Measurements from ENCODE around the gene ADGRL2. TPM values are rescaled to one million over a fixed set of nuclear protein-coding genes. Genes with fewer than 3 reads are reported as not detected.

Gene ADGRL2
- total RNA-seq, 2 experiments from 2014 or later, result not detected

DNA sequence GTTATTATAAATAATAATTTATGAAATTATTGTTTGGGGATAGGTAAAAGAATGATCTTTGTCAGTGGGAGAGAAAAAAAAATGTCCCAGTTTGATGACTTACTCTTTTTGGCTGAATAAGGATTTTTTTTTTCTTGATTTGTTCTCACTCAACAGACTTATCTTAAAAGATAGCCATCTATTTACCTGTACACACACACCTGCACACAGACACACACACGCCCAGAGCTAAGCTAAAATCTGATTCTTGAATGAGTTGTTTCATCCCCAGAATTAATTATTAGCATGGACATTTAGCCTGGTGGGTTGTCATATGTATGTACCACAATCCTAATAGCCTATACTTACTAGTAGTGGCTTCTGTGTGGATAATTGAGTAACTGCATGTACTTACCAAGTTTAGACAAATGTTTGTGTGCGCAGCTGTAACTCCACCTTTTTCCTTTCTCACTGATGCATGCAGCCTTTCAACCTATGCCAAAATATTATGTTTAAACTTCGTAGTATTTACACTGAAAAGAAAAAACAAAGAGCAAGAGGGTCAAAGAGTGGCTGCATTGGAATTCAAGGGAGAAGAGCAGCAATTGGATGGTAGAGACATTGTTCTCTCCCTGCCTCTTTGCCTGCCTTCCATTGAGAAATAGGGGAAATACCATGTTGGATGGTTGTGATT is 174.3 kb downstream of the ADGRL2 start:
- no peak overlapping the region for H3K4me3 Mint-ChIP-seq
- H3K27me3 Mint-ChIP-seq, result no peaks in the 10 kb centered on the region
- no peak overlapping the region for H3K27ac Mint-ChIP-seq
- H3K4me1 Mint-ChIP-seq, result no peaks in the 10 kb centered on the region
- ATAC-seq, result no peak
- intact Hi-C loops (cut with DNase I, micrococcal nuclease), result no loop called here
- no peaks in the 10 kb centered on the region for H3K9me3 Mint-ChIP-seq (ENCODE audit: low read depth)
- POLR2A ChIA-PET, result no interaction called here
- CTCF ChIA-PET, result no interaction called here
- no peak for DNase-seq
- H3K36me3 Mint-ChIP-seq (ENCODE audit: low read depth), result no peaks in the 10 kb centered on the region

DNA sequence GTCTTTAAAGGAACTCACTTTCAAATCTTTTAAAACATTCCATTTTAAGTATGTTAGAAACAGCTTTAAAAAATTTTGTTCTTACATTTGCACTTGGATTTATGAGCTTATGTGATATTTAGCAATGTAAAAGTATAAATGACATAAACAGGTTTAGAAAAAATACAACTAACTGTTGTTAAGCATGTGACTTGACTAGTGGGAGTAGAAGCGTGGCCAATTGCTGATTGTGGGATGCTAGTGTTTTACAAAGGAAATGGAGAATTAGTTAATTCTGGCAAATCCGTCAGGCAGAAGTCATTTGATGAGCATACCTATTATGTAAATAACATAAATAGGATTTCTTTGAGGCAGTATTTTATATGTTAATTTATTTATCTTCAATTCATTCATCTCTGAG is 175.8 kb downstream of the ADGRL2 start:
- Mint-ChIP-seq H3K27ac (no peak overlapping the region), H3K36me3 (ENCODE audit: low read depth) (no peaks in the 10 kb centered on the region), H3K27me3 (no peaks in the 10 kb centered on the region), H3K4me3 (no peak overlapping the region), H3K4me1 (no peaks in the 10 kb centered on the region), H3K9me3 (ENCODE audit: low read depth) (no peaks in the 10 kb centered on the region)
- POLR2A ChIA-PET, result no interaction called here
- no peak for DNase-seq
- ATAC-seq, result no peak
- intact Hi-C loops (cut with DNase I, micrococcal nuclease), result no loop called here
- CTCF ChIA-PET, result no interaction called here

DNA sequence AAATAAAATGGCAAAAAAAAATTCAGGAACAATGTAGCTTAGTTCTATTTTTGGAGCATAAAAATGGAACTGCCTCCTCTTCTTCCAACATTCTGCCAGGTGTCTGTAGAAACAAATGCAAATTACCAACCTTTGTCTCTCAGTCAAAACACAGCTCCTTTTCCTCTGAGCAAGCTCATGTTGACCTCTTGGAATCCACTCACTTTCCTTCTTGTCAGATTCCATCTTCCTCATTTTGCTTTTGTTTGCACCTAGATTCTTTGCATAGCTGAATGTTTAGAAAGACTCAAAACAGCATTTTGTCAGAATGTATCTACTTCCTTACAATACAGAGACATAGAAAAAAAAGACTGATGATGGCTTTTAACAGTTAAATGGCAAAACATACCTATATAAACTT is 178.2 kb downstream of the ADGRL2 start:
- POLR2A ChIA-PET, result no interaction called here
- intact Hi-C loops (cut with DNase I, micrococcal nuclease), result no loop called here
- H3K27me3 Mint-ChIP-seq, result no peaks in the 10 kb centered on the region
- H3K4me3 Mint-ChIP-seq, result no peak overlapping the region
- no peak overlapping the region for H3K27ac Mint-ChIP-seq
- H3K36me3 Mint-ChIP-seq (ENCODE audit: low read depth), result no peaks in the 10 kb centered on the region
- no peaks in the 10 kb centered on the region for H3K9me3 Mint-ChIP-seq (ENCODE audit: low read depth)
- CTCF ChIA-PET, result interaction anchor here (1.3 kb wide), 1 partner anchor 12 kb away, joined by 3 read pairs; no protein-coding TSS in a partner anchor
- H3K4me1 Mint-ChIP-seq, result no peaks in the 10 kb centered on the region
- ATAC-seq (no peak), DNase-seq (no peak)

DNA sequence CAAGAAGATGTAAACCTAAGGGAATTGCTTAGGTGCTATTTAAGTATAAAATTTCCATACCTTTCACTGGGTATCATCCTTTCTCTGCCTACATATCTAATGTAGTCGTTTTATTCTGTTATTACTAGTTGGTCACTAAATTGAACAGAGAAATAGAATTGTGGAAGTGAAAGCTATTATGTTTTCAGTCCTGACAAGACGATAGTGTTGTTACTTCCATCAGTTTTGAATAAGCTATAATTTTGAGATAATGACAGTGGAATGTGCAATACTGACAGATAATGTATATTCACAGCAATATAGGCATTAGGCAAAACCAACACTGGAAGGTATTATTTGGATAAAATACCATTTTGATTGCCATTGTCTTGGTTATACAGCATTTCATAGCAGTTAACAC is 181.8 kb downstream of the ADGRL2 start:
- Mint-ChIP-seq H3K4me3 (no peak overlapping the region), H3K36me3 (ENCODE audit: low read depth) (no peaks in the 10 kb centered on the region), H3K9me3 (ENCODE audit: low read depth) (no peaks in the 10 kb centered on the region), H3K4me1 (no peaks in the 10 kb centered on the region), H3K27me3 (no peaks in the 10 kb centered on the region), H3K27ac (no peak overlapping the region)
- intact Hi-C loops (cut with DNase I, micrococcal nuclease), result no loop called here
- DNase-seq (no peak), ATAC-seq (no peak)
- CTCF ChIA-PET, result no interaction called here
- POLR2A ChIA-PET, result no interaction called here

DNA sequence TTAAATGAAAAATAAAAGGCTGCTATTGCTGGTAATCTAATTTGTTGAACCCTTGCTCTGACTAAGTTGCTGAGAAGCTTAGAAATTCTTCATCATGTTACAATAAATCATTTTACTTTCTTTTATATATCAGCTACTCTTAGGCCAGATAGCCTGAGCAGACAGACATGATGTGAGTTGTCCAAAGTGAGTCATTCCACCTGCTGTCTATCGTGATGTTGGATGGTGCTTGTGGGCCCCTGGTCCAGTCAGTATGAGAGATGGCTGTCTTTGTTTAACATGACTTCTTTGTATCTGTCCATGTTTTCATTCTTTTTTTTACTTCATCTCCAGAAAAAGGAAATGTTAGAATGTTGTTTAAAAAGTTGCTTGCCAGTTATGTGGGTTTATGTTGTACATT is 188.8 kb downstream of the ADGRL2 start:
- intact Hi-C loops (cut with DNase I, micrococcal nuclease), result no loop called here
- POLR2A ChIA-PET, result no interaction called here
- Mint-ChIP-seq H3K27me3 (no peaks in the 10 kb centered on the region), H3K36me3 (ENCODE audit: low read depth) (no peaks in the 10 kb centered on the region), H3K4me3 (no peak overlapping the region), H3K4me1 (no peaks in the 10 kb centered on the region), H3K9me3 (ENCODE audit: low read depth) (no peaks in the 10 kb centered on the region), H3K27ac (no peak overlapping the region)
- DNase-seq (no peak), ATAC-seq (no peak)
- CTCF ChIA-PET, result no interaction called here

DNA sequence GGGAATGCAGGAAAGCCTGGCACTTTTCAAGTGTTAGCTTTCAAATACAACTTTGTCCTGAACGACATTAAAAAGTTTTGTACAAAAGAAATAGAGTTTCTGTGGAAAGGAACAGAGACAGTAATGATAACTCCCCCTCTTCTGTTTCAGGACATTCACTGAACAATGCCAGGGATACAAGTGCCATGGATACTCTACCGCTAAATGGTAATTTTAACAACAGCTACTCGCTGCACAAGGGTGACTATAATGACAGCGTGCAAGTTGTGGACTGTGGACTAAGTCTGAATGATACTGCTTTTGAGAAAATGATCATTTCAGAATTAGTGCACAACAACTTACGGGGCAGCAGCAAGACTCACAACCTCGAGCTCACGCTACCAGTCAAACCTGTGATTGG is 189.5 kb downstream of the ADGRL2 start:
- POLR2A ChIA-PET, result no interaction called here
- Mint-ChIP-seq H3K36me3 (ENCODE audit: low read depth) (no peaks in the 10 kb centered on the region), H3K27me3 (no peaks in the 10 kb centered on the region), H3K27ac (no peak overlapping the region), H3K9me3 (ENCODE audit: low read depth) (no peaks in the 10 kb centered on the region), H3K4me3 (no peak overlapping the region), H3K4me1 (no peaks in the 10 kb centered on the region)
- DNase-seq (no peak), ATAC-seq (no peak)
- CTCF ChIA-PET, result no interaction called here
- intact Hi-C loops (cut with DNase I, micrococcal nuclease), result no loop called here

DNA sequence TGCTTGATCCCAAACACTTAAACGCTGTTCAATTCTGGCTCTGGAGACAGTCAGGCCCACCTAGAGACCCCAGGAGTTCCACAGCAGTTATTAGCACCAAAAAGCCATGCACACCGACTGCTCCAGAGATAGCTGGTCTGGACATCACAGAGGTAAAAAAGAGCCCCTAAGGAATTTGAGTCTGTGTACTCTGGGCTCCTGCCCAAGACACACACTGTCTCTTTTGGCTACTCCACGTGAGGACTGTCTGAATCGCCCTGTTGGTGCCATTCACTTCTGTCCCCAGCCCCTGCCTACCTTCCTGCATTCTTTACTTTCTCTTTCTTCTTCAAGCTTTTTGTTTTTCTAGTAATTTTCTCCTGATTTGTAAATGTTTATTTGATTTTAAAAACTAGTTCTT is 197.4 kb downstream of the ADGRL2 start:
- DNase-seq (no peak), ATAC-seq (no peak)
- H3K27ac Mint-ChIP-seq, result no peak overlapping the region

DNA sequence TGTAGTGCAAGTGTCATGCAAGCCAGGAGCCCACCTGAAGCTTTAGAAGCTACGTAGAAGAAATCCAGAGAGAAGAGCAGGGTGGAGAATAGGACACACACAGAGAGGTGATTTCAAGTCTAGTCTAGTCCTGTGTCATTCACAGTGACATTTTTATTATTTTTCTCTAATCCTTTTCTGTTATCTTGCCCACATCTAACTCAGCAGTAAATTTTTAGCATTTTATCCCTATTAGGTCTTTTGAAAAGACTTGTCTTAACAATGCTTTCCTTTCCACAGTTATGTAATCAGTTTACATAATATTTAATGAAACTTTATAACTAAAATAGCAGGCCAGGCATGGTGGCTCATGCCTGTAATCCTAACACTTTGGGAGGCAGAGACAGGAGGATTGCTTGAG is 198.6 kb downstream of the ADGRL2 start:
- no peaks in the 10 kb centered on the region for H3K36me3 Mint-ChIP-seq (ENCODE audit: low read depth)
- H3K27ac Mint-ChIP-seq, result no peak overlapping the region
- ATAC-seq, result no peak
- ChIA-PET CTCF (no interaction called here), POLR2A (no interaction called here)
- H3K4me3 Mint-ChIP-seq, result no peak overlapping the region
- intact Hi-C loops (cut with DNase I, micrococcal nuclease), result no loop called here
- H3K4me1 Mint-ChIP-seq, result no peaks in the 10 kb centered on the region
- H3K9me3 Mint-ChIP-seq (ENCODE audit: low read depth), result no peaks in the 10 kb centered on the region
- no peak for DNase-seq
- no peaks in the 10 kb centered on the region for H3K27me3 Mint-ChIP-seq

More for the DNA sequence above, 197.4 kb downstream of the ADGRL2 start:
- Mint-ChIP-seq H3K4me3 (no peak overlapping the region), H3K36me3 (ENCODE audit: low read depth) (no peaks in the 10 kb centered on the region), H3K4me1 (no peaks in the 10 kb centered on the region), H3K27me3 (no peaks in the 10 kb centered on the region), H3K9me3 (ENCODE audit: low read depth) (no peaks in the 10 kb centered on the region)
- CTCF ChIA-PET, result no interaction called here
- POLR2A ChIA-PET, result no interaction called here
- intact Hi-C loops (cut with DNase I, micrococcal nuclease), result no loop called here

DNA sequence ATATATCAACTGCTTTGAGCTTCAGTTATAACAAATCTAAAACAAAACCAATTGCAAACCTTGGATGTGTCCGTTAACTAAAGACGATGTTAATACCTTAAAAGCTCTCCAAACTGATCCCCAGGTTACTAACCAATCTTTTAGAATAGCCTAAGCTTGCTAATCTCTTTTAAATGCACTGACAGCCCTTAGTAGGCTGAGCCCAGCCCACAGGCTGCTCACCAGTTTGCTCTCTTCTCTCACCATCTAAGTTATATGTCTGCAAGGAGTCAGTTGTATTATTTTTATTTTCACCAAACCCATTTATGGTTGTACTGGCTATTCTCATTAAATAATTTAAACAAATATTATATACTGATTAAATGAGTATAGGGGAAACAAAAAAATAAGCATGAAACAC is 199.5 kb downstream of the ADGRL2 start:
- intact Hi-C loops (cut with DNase I, micrococcal nuclease), result no loop called here
- H3K36me3 Mint-ChIP-seq (ENCODE audit: low read depth), result no peaks in the 10 kb centered on the region

DNA sequence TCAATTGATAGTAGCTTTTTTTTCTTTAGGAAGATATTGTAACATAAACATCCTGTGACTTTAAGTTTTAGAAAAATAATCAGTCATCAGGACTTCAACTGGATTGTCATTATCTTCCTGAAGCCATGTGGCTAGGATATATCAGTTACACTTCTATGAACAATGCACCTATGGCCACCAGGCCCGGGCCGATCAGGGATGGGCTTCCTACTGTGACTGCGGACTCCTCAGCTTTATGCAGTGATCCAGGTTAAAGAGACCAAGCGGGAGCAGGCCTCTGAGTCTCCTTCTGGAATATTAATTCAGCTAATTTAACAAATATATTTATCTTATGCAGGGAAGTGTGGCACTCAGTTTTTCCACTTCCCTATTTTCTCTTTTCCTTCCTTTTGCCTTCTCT is 200.6 kb downstream of the ADGRL2 start:
- Mint-ChIP-seq H3K9me3 (ENCODE audit: low read depth) (no peaks in the 10 kb centered on the region), H3K27ac (no peak overlapping the region), H3K4me1 (no peaks in the 10 kb centered on the region), H3K27me3 (no peaks in the 10 kb centered on the region), H3K36me3 (ENCODE audit: low read depth) (no peaks in the 10 kb centered on the region), H3K4me3 (no peak overlapping the region)
- ChIA-PET POLR2A (no interaction called here), CTCF (no interaction called here)
- DNase-seq (no peak), ATAC-seq (no peak)
- intact Hi-C loops (cut with DNase I, micrococcal nuclease), result no loop called here

More for the DNA sequence above, 199.5 kb downstream of the ADGRL2 start:
- DNase-seq, result no peak
- Mint-ChIP-seq H3K27ac (no peak overlapping the region), H3K9me3 (ENCODE audit: low read depth) (no peaks in the 10 kb centered on the region), H3K4me1 (no peaks in the 10 kb centered on the region), H3K27me3 (no peaks in the 10 kb centered on the region), H3K4me3 (no peak overlapping the region)
- ChIA-PET POLR2A (no interaction called here), CTCF (no interaction called here)
- ATAC-seq, result no peak

DNA sequence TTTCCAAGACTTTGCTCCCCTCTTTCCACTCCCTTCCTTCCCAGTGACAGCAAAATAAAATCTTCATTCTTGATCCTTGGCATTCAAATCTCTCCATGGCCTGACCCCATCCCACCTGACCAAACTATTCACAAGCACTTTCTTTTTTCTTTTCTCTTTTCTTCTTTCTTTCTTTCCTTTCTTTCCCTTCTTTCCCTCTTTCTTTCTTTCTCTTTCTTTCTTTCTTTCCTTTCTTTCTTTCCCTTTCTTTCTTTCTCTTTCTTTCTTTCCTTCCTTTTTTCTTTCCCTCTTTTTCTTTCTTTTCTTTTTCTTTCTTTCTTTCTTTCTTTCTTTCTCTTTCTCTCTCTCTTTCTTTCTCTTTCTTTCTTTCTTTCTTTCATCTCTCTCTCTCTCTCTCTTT is 207.1 kb downstream of the ADGRL2 start:
- Mint-ChIP-seq H3K27me3 (no peaks in the 10 kb centered on the region), H3K36me3 (ENCODE audit: low read depth) (no peaks in the 10 kb centered on the region), H3K4me1 (no peaks in the 10 kb centered on the region), H3K27ac (no peak overlapping the region), H3K9me3 (ENCODE audit: low read depth) (no peaks in the 10 kb centered on the region), H3K4me3 (no peak overlapping the region)
- DNase-seq (no peak), ATAC-seq (no peak)
- intact Hi-C loops (cut with DNase I, micrococcal nuclease), result no loop called here
- ChIA-PET CTCF (no interaction called here), POLR2A (no interaction called here)

DNA sequence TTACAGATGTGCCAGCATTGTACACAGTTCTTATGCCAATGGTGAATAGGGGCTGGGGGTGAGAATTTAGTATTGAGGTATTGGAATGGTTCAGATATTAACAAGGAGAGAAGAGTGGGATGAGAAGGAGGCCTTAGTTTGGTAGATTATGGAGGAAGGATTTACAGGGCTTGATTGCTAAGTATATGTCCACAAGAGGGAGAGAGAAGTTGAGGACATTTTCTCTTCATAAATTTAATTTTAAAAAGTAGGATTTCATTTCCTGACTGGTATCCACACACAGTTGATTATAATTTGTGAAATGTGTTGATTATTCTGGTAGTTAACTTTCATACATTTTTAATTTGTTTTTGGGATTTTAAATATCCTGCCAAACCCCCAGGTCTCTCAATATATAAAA is 213.0 kb downstream of the ADGRL2 start:
- ChIA-PET CTCF (no interaction called here), POLR2A (no interaction called here)
- no peak overlapping the region for H3K27ac Mint-ChIP-seq
- DNase-seq (no peak), ATAC-seq (no peak)
- no peaks in the 10 kb centered on the region for H3K36me3 Mint-ChIP-seq (ENCODE audit: low read depth)
- intact Hi-C loops (cut with DNase I, micrococcal nuclease), result no loop called here
- H3K27me3 Mint-ChIP-seq, result no peaks in the 10 kb centered on the region
- H3K4me3 Mint-ChIP-seq, result no peak overlapping the region
- H3K9me3 Mint-ChIP-seq (ENCODE audit: low read depth), result no peaks in the 10 kb centered on the region
- no peaks in the 10 kb centered on the region for H3K4me1 Mint-ChIP-seq

DNA sequence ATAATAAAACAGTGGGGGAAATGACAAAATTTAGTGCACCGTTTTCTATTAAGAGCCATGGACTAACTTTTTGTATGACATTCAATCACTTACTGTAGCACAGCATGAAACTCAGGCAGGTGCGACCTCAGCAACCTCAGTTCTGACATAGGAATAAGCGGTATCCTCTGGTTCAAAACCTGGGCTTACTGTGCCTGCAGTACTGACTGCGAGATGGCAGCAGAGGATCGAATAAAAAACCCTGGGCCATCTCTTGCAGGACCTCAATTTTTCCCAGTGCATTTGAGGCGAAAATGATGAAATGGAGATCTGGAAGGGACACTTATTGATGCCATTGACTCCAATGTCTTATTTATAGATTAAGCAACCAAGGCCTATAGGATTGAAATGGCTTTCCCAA is 214.7 kb downstream of the ADGRL2 start:
- Mint-ChIP-seq H3K27me3 (no peaks in the 10 kb centered on the region), H3K36me3 (ENCODE audit: low read depth) (no peaks in the 10 kb centered on the region), H3K4me3 (no peak overlapping the region), H3K27ac (no peak overlapping the region), H3K4me1 (no peaks in the 10 kb centered on the region), H3K9me3 (ENCODE audit: low read depth) (no peaks in the 10 kb centered on the region)
- ATAC-seq (no peak), DNase-seq (no peak)
- intact Hi-C loops (cut with DNase I, micrococcal nuclease), result no loop called here
- ChIA-PET POLR2A (no interaction called here), CTCF (no interaction called here)

Measured in activated CD4-positive, alpha-beta T cell treated with anti-CD3 and anti-CD28 coated beads for 36 hours (primary cell).